OCI-LY7 (cell line): ENCODE data around the gene TMEM200B.
"Not testable (repeated sequence)": the region's sequence is repeated elsewhere in the genome, so short reads cannot be mapped to it uniquely, and the experiment has no call there.

Experiments
- CTCF ChIP-seq: fragments of 200-600 bp; sonication (generic); conservative IDR thresholded peaks from 2 replicates; pipeline ENCODE4 v1.5.1; 2014; ENCODE audit warnings: mild to moderate bottlenecking, antibody characterized with exemption, low read length, moderate library complexity, mixed read lengths
- EZH2phosphoT487 ChIP-seq: fragments of 200-600 bp; sonication (generic); IDR thresholded peaks from 2 replicates; pipeline ENCODE4 v1.6.1; 2018; ENCODE audit warnings: low read depth, borderline replicate concordance, mild to moderate bottlenecking, mixed run types, antibody characterized with exemption, low read length, moderate library complexity, mixed read lengths

- not testable (repeated sequence) for TF ChIP-seq CTCF, EZH2phosphoT487
Observed at GRCh38 chr1:29092704-29093103, 31.0 kb downstream of the TMEM200B start.
